Measurements from ENCODE around the gene CLP1. TPM values are rescaled to one million over a fixed set of nuclear protein-coding genes. Genes with fewer than 3 reads are reported as not detected.

Gene CLP1
- total RNA-seq, 1 donor, result 15.2 TPM

- TF ChIP-seq CTCF (IDR thresholded peaks at IDR 0.05; ENCODE audit: extremely low read depth, low read depth, low read length), result no peak
- DNase-seq (ENCODE audit: insufficient read length, low spot score, missing footprints), result no peak
- Histone ChIP-seq H3K27me3 (ENCODE audit: insufficient read depth, low read length) (no peaks in the 10 kb centered on the region), H3K27ac (ENCODE audit: low read depth, low read length) (no peak overlapping the region), H3K79me2 (ENCODE audit: insufficient read depth, low read length) (no peaks in the 10 kb centered on the region), H3K4me1 (ENCODE audit: insufficient read depth, low read length) (no peaks in the 10 kb centered on the region), H3K9me3 (ENCODE audit: low read depth, low read length) (no peaks in the 10 kb centered on the region), H3K4me2 (ENCODE audit: insufficient read depth, low read length) (no peak overlapping the region), H3K36me3 (ENCODE audit: insufficient read depth, low read length) (no peaks in the 10 kb centered on the region), H4K20me1 (ENCODE audit: insufficient read depth, low read length) (no peaks in the 10 kb centered on the region), H2AFZ (ENCODE audit: low read length) (no peak overlapping the region), H3K4me3 (ENCODE audit: insufficient read depth, low read length) (no peak overlapping the region)
Observed at GRCh38 chr11:57622263-57622662, 35.3 kb upstream of the CLP1 start.

DNA sequence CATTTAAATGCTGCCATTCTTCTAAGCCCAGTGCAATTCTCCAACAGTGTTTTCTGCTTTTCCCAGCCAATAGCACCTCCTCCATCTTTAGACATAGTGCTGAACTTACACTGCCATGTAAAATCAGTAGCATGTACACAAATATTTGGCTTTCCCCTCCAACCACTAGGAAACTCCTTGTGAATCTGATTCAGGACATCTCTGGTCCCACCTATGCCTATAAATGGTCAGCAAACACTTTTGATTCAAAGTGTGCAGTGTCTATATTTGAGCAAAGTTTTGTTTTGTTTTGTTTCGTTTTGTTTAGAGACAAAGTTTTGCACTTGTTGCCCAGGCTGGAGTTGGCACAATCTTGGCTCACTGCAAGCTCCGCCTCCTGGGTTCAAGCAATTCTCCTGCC lies 32.7 kb upstream of the CLP1 start:
- Histone ChIP-seq H3K27ac (ENCODE audit: low read depth, low read length) (no peak overlapping the region), H3K36me3 (ENCODE audit: insufficient read depth, low read length) (no peaks in the 10 kb centered on the region), H3K9me3 (ENCODE audit: low read depth, low read length) (no peaks in the 10 kb centered on the region), H3K79me2 (ENCODE audit: insufficient read depth, low read length) (no peaks in the 10 kb centered on the region), H4K20me1 (ENCODE audit: insufficient read depth, low read length) (no peaks in the 10 kb centered on the region), H3K4me1 (ENCODE audit: insufficient read depth, low read length) (no peaks in the 10 kb centered on the region), H3K27me3 (ENCODE audit: insufficient read depth, low read length) (peaks cover under 1% of the 10 kb centered on the region), H3K4me3 (ENCODE audit: insufficient read depth, low read length) (no peak overlapping the region), H3K4me2 (ENCODE audit: insufficient read depth, low read length) (no peak overlapping the region), H2AFZ (ENCODE audit: low read length) (no peak overlapping the region)
- no peak for TF ChIP-seq CTCF (IDR thresholded peaks at IDR 0.05; ENCODE audit: extremely low read depth, low read depth, low read length)
- no peak for DNase-seq (ENCODE audit: insufficient read length, low spot score, missing footprints)

DNA sequence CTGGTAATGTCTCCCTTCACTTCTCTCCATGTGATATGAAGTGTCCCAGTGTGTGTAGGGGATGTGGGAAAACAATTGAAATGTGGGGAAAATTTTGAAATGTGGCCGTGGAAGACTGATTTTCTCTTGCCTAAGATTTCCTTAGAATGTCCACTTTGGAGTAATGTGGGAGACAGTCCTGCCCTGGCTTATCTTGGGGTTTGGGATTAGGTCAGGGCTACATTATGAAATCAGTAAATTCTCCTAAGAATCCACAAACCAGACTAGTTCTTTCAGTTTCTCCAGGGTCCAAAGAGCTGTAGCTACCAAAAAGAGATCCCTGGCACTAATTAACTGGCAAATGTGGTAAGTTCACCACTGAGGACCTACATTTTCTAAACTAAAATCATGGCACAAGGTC lies 30.7 kb upstream of the CLP1 start:
- Histone ChIP-seq H3K4me2 (ENCODE audit: insufficient read depth, low read length) (no peak overlapping the region), H3K9me3 (ENCODE audit: low read depth, low read length) (no peaks in the 10 kb centered on the region), H2AFZ (ENCODE audit: low read length) (no peak overlapping the region), H4K20me1 (ENCODE audit: insufficient read depth, low read length) (no peaks in the 10 kb centered on the region), H3K4me1 (ENCODE audit: insufficient read depth, low read length) (no peaks in the 10 kb centered on the region), H3K36me3 (ENCODE audit: insufficient read depth, low read length) (no peaks in the 10 kb centered on the region), H3K27ac (ENCODE audit: low read depth, low read length) (no peak overlapping the region), H3K27me3 (ENCODE audit: insufficient read depth, low read length) (peaks cover 4% of the 10 kb centered on the region), H3K79me2 (ENCODE audit: insufficient read depth, low read length) (no peaks in the 10 kb centered on the region), H3K4me3 (ENCODE audit: insufficient read depth, low read length) (no peak overlapping the region)
- TF ChIP-seq CTCF (IDR thresholded peaks at IDR 0.05; ENCODE audit: extremely low read depth, low read depth, low read length), result no peak
- DNase-seq (ENCODE audit: insufficient read length, low spot score, missing footprints), result no peak

- TF ChIP-seq CTCF (IDR thresholded peaks at IDR 0.05; ENCODE audit: extremely low read depth, low read depth, low read length), result no peak
- Histone ChIP-seq H3K27ac (ENCODE audit: low read depth, low read length) (no peak overlapping the region), H3K4me1 (ENCODE audit: insufficient read depth, low read length) (no peaks in the 10 kb centered on the region), H3K9me3 (ENCODE audit: low read depth, low read length) (no peaks in the 10 kb centered on the region), H3K4me3 (ENCODE audit: insufficient read depth, low read length) (no peak overlapping the region), H3K4me2 (ENCODE audit: insufficient read depth, low read length) (no peak overlapping the region), H3K79me2 (ENCODE audit: insufficient read depth, low read length) (no peaks in the 10 kb centered on the region), H4K20me1 (ENCODE audit: insufficient read depth, low read length) (no peaks in the 10 kb centered on the region), H3K36me3 (ENCODE audit: insufficient read depth, low read length) (no peaks in the 10 kb centered on the region), H3K27me3 (ENCODE audit: insufficient read depth, low read length) (peaks cover 13% of the 10 kb centered on the region), H2AFZ (ENCODE audit: low read length) (no peak overlapping the region)
- DNase-seq (ENCODE audit: insufficient read length, low spot score, missing footprints), result no peak
Observed at GRCh38 chr11:57630171-57630570, 27.4 kb upstream of the CLP1 start.

All from osteoblast (primary cell).